Osteoblast (primary cell): ENCODE results near the gene ARL15. TPM values are rescaled to one million over a fixed set of nuclear protein-coding genes. Genes with fewer than 3 reads are reported as not detected.

Experiments
- DNase-seq: peaks from one replicate; pipeline ENCODE4 v3.0.0; 2011; ENCODE audit warnings: low spot score, mixed read lengths; ENCODE audit not compliant: insufficient read length; ENCODE audit errors: missing footprints
- H2AFZ ChIP-seq: 2 replicates; pipeline ENCODE4 v1.6.0; 2011; ENCODE audit warnings: mild to moderate bottlenecking, low read length
- H3K27ac ChIP-seq: 2 replicates; pipeline ENCODE4 v1.5.1; 2011; ENCODE audit warnings: mild to moderate bottlenecking, low read depth, low read length, moderate library complexity
- H3K27me3 ChIP-seq: 2 replicates; pipeline ENCODE4 v1.6.0; 2012; ENCODE audit warnings: mild to moderate bottlenecking, control low read depth, inconsistent platforms, low read length, moderate library complexity; ENCODE audit not compliant: insufficient read depth
- H3K36me3 ChIP-seq: 2 replicates; pipeline ENCODE4 v1.5.1; 2011; ENCODE audit warnings: mild to moderate bottlenecking, low read length, control low read depth, moderate library complexity; ENCODE audit not compliant: insufficient read depth
- H3K4me1 ChIP-seq: 2 replicates; pipeline ENCODE4 v1.5.1; 2011; ENCODE audit warnings: mild to moderate bottlenecking, low read length, control low read depth, moderate library complexity; ENCODE audit not compliant: insufficient read depth
- H3K4me2 ChIP-seq: 2 replicates; pipeline ENCODE4 v1.6.0; 2011; ENCODE audit warnings: mild to moderate bottlenecking, low read length; ENCODE audit not compliant: insufficient read depth
- H3K4me3 ChIP-seq: fragments of 200-600 bp; sonication (generic); 3 replicates; pipeline ENCODE4 v1.5.1; 2012; ENCODE audit warnings: mild to moderate bottlenecking, low read length, inconsistent platforms; ENCODE audit not compliant: insufficient read depth
- H3K79me2 ChIP-seq: 2 replicates; pipeline ENCODE4 v1.6.0; 2012; ENCODE audit warnings: mild to moderate bottlenecking, low read length, control low read depth, inconsistent platforms; ENCODE audit not compliant: insufficient read depth
- H3K9me3 ChIP-seq: 2 replicates; pipeline ENCODE4 v1.5.1; 2011; ENCODE audit warnings: low read depth, low read length, control low read depth
- H4K20me1 ChIP-seq: 2 replicates; pipeline ENCODE4 v1.6.0; 2012; ENCODE audit warnings: mild to moderate bottlenecking, low read length, control low read depth; ENCODE audit not compliant: insufficient read depth
- CTCF ChIP-seq: IDR thresholded peaks from 2 replicates; pipeline ENCODE4 v1.5.1; 2011; ENCODE audit warnings: mild to moderate bottlenecking, low read depth, low read length, moderate library complexity; ENCODE audit errors: extremely low read depth
- total RNA-seq: library from RNA; depleted of rRNA; stranded (reverse); fragments of >200 nt; gene quantifications from 2 replicates; pipeline ENCODE4 v1.2.3, GENCODE V29; 2012

ARL15 gene
- total RNA-seq, 1 donor = 25.3 TPM

- H3K9me3 ChIP-seq = no peaks in the 10 kb centered on the region
- H3K4me3 ChIP-seq = no peak overlapping the region
- no peaks in the 10 kb centered on the region for H3K36me3 ChIP-seq
- H3K4me1 ChIP-seq = no peaks in the 10 kb centered on the region
- no peaks in the 10 kb centered on the region for H3K27me3 ChIP-seq
- H4K20me1 ChIP-seq = no peaks in the 10 kb centered on the region
- DNase-seq = peak; percentile 70
- no peak overlapping the region for H2AFZ ChIP-seq
- no peak for TF ChIP-seq CTCF
- no peaks in the 10 kb centered on the region for H3K79me2 ChIP-seq
- H3K4me2 ChIP-seq = no peak overlapping the region
- no peak overlapping the region for H3K27ac ChIP-seq
Measured at GRCh38 chr5:53971131-53971530, 339.2 kb downstream of the ARL15 start.

DNA sequence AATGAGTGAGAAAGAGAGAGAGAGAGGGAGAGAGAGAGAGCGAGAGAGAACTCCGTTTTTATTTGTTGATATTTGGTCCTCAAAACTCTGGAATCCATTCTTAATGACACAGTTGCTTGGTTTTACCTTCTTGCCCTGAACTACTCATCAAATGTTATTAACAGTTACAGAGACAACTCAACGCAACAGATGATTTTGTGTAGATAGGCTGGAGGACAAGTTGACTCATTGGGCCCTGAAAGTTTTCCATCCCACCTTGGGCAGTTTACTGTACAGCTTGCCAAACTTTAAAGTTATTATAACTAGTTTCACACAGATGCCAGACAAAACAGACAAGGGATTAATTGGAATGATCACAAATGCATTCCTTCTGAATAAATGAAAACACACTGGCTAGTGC lies 339.9 kb downstream of the ARL15 start:
- H3K27ac ChIP-seq = no peak overlapping the region
- no peak overlapping the region for H2AFZ ChIP-seq
- no peak for TF ChIP-seq CTCF
- no peak for DNase-seq
- H3K4me3 ChIP-seq = no peak overlapping the region
- H3K4me1 ChIP-seq = no peaks in the 10 kb centered on the region
- no peak overlapping the region for H3K4me2 ChIP-seq
- no peaks in the 10 kb centered on the region for H3K27me3 ChIP-seq
- no peaks in the 10 kb centered on the region for H3K9me3 ChIP-seq
- no peaks in the 10 kb centered on the region for H3K79me2 ChIP-seq
- H3K36me3 ChIP-seq = no peaks in the 10 kb centered on the region
- no peaks in the 10 kb centered on the region for H4K20me1 ChIP-seq

DNA sequence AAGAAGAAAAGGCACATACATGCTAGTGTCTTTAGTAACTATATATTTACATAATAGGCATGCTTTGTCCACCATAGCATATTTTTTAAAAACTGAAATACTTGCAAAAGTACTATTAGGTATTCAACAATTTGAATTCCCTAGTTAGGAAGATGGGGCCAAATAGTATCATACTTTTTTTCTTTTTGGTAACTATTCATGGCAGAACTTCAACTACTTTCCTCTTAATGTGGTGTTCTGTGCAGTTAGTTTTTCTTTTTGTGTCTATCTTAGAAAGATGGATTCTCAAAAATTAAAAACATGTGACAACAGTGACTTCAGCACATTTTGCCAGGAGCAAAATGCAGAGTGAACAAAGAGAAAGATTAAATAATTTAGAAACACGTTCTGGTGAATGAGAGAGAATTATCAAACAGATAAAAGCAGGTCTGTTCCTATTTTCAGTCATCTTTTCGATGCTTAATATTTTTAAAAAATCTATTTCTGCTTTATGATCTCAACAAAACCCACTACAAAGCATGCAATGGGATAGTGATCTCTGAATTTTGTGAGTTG lies 341.1 kb downstream of the ARL15 start:
- Histone ChIP-seq H3K27ac (no peak overlapping the region), H3K4me2 (no peak overlapping the region), H3K27me3 (no peaks in the 10 kb centered on the region), H3K79me2 (no peaks in the 10 kb centered on the region), H2AFZ (no peak overlapping the region), H3K4me1 (no peaks in the 10 kb centered on the region), H3K4me3 (no peak overlapping the region), H3K36me3 (no peaks in the 10 kb centered on the region), H3K9me3 (no peaks in the 10 kb centered on the region), H4K20me1 (no peaks in the 10 kb centered on the region)
- DNase-seq = peak; percentile 18
- no peak for TF ChIP-seq CTCF

GRCh38 chr5:53965459-53965858 lies 344.9 kb downstream of the ARL15 start:
- H3K9me3 ChIP-seq = no peaks in the 10 kb centered on the region
- no peak overlapping the region for H3K27ac ChIP-seq
- no peaks in the 10 kb centered on the region for H4K20me1 ChIP-seq
- H3K4me1 ChIP-seq = no peaks in the 10 kb centered on the region
- no peaks in the 10 kb centered on the region for H3K79me2 ChIP-seq
- no peak overlapping the region for H3K4me2 ChIP-seq
- H3K4me3 ChIP-seq = no peak overlapping the region
- peak; percentile 35 for DNase-seq
- no peaks in the 10 kb centered on the region for H3K27me3 ChIP-seq
- H3K36me3 ChIP-seq = no peaks in the 10 kb centered on the region
- no peak for TF ChIP-seq CTCF
- H2AFZ ChIP-seq = no peak overlapping the region
